Fibroblast of skin of left quadriceps (primary cell): ENCODE data around the gene COQ5.

Experiments
- DNase-seq, 2 experiments: peaks; one replicate each; pipeline ENCODE4 v3.0.0-alpha.2; 2013; ENCODE audit warnings: low read depth in 2 of 2

Gene COQ5

DNA sequence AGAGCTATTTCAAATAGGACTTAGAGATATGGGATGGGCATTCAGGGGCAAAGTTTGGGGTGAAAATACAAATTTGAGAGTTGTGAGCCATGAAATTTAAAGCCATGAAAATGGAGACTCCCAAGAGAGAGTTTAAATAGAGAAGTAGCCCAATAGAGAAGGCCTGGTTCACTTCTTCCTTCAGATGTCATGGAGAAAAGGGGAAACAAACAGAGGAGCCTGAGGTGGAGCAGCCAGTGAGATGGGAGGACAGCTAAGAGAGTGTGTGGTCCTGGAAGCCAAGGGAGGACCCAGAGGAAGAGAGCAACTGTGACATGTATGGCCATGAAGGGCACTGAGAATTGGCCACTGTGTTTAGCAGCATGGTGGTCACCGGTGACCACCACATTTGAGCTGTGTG is 45.3 kb downstream of the COQ5 start:
- DNase-seq: no peak

GRCh38 chr12:120481022-120481767 is 47.8 kb downstream of the COQ5 start:
- no peak for DNase-seq

GRCh38 chr12:120480211-120480610 is 48.7 kb downstream of the COQ5 start:
- no peak for DNase-seq

DNA sequence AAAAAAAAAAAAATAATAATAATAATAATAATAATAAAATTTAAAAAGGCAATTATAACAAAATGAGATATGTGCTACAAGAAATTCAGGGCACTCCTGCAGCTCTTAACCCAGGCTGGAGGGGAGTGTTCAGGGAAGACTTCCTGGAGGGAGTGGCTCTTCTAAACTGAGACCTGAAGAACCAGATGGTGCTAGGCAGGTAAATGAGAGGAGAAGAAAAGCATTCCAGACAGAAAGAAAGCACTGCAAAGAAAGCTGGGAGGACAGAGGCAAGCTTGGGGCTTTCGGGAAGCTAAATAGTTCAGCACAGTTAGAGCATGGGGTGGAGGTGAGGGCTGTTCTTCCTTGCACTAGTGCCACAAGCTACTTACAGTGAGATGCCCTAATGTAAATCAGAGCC is 49.5 kb downstream of the COQ5 start:
- no peak for DNase-seq

DNA sequence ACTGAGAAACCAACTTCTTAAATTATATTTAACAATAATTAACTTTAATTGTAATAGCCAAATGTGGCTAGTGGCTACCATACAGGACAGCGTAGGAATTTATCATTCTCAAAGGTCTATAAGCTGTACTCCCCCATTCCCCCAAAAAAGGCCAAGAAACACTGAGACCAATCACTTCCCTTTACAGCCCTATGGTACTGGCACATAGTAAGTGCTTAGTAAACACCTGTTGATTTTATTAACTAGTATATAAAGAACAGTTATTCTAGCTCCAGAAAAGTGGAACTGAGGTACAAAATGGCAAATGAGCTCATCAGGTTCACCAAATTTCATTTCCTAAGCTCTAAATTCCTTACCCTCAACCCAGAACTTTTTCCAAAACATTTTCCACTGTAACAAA is 53.3 kb downstream of the COQ5 start:
- no peak for DNase-seq

DNA sequence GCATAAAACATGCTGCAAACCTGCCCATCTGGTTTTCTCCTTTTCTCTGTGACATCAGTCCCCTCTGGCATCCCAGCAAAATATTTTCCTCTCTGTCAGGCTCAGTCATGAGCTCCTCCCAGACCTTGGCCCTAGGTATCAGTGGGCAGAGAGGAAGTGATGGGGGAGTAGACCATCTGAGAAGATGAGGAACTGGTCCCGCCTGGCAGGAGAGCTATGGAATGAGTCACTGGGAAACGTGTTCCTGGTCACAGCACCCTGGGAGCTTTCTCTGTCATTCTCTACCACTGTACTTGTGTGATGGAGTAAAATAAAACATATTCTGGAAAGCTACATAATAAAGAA is 54.4 kb downstream of the COQ5 start:
- no peak for DNase-seq

GRCh38 chr12:120473807-120474615 is 54.9 kb downstream of the COQ5 start:
- DNase-seq: no peak

DNA sequence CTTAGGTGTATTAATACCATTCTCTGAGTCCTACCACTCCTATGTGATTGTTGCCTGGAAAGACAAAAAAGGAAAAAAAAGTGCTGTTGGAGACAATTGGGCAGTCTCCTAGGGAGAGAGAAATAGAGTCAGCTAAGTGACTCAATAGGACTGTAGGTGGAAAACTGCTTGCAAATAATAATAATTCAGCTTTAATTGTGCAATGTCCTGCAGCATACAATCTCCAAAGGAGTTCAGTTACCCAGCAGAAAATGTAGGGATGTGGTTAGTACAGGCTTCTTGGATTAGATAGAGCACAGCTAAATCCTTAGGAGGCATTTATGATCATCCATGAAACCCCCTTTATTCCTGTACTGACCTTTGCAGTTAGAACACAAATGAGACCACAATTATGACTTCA is 56.4 kb downstream of the COQ5 start:
- DNase-seq: no peak

DNA sequence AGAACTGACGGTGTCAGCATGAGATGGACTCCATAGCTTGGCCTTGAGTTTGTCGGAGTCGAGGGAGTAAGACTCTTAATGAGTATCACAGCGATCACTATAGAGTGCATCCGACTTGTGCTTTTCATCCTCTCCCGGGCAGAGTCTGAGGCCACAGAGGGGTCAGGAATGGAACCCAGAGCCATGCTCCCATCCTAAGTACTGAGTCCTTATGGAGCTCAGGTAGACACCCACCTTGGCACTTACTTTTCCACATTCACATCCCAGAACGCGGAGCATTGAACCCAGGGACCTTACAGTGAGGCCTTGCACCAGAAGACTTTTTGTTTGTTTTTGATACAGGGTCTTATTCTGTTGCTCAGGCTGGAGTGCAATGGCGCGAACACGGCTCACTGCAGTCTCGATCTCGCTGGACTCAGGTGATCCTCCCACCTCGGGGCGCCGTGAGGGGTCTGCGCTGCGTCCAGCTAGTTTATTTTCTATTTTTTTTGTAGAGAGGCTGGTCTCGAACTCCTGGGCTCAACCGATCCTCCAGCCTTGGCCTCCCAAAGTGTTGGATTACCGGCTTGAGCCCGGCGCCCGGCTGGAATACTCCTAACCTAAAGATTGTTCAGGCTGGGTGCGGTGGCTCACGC is 58.7 kb downstream of the COQ5 start:
- peak in 1 of 2 experiments; percentile 5 for DNase-seq

DNA sequence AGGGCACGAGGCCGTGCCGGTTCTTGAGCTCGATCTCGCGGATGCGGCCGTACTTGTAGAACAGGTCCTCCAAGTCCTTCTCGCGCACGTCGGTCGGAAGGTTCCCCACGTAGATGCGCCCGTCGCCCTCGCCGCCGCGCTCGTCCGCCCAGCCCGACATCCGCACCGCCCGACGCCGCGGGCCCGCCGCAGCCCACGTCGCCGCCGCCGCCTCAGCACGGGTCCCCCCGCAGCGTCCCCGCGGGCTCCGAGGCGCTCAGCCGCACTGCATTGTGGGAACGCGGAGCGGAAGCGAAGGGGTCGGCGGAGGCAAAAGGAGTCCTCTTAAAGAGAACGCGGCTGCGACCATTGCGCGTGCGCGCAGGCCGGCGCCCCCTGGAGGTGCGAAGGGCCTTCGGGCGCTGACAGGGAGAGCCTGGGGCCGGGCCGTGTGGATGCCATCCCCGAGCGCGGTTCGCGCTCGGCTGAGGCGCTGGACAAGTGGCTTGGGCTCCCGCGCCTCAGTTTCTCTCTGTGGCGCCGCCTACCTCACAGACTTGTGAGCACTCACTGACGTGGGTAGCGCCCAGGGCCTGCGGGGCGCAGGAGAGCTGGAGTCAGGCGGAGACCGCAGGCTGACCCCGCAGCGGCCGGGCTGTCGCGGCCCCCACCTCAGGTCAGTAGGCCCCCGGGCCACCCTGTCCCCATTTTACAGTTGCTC is 59.4 kb downstream of the COQ5 start, which contains the start of gene SRSF9:
TSS of gene SRSF9 (minus strand) at position 299 of the 700 bp plus-strand sequence. CDS start at position 160, 139 bp downstream.
- peak; percentile 92 to 93 for DNase-seq

DNA sequence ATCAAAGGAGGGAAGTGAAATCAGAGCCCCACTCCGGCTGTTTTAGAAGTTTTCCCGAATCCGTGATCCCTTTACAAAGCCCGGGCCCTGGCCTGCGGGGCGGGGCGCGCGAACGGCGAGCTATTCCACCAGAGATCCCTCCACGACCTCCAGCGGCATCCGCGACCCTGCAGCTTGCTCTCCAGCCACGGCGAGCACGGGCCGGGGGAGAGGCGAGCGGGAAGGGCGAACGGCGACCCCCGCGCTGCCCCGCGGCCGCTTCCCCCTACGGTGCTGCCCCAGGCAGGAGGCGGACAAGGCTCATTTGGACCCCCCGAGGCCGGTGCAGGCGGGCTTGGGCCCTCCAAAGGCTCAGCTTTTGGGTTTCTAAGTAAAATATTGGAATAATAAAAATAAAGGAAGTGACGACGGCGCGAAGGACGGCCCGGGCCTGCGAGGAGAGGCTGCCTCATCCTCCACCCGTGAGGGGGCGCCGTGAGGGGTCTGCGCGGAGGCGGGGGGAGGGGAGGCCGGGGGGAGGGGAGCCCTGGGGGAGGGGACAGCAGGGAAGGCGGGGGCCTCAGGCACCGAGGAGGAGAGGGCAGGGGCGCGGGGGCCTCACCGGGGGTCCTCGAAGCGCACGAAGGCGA is 60.0 kb downstream of the COQ5 start:
- peak in 1 of 2 experiments; percentile 5 for DNase-seq

GRCh38 chr12:120468325-120468820 is 60.6 kb downstream of the COQ5 start:
- no peak for DNase-seq

DNA sequence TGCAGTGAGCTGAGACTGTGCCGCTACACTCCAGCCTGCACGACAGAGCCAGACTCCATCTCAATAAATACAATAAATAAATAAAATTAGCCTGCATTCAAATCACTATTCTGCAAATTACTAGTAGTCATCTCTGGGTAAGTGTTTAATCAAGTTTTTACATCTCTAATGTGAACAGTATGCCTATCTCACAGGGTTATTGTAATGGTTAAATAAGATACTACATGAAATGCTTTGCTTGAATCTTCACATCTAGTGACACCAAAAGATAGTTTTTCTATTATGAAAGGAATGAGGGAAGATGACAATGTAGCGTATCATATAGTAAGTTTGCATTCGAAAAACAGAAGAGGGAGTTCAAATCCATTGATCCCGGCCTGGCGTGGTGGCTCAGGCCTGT is 61.5 kb downstream of the COQ5 start:
- DNase-seq: no peak

DNA sequence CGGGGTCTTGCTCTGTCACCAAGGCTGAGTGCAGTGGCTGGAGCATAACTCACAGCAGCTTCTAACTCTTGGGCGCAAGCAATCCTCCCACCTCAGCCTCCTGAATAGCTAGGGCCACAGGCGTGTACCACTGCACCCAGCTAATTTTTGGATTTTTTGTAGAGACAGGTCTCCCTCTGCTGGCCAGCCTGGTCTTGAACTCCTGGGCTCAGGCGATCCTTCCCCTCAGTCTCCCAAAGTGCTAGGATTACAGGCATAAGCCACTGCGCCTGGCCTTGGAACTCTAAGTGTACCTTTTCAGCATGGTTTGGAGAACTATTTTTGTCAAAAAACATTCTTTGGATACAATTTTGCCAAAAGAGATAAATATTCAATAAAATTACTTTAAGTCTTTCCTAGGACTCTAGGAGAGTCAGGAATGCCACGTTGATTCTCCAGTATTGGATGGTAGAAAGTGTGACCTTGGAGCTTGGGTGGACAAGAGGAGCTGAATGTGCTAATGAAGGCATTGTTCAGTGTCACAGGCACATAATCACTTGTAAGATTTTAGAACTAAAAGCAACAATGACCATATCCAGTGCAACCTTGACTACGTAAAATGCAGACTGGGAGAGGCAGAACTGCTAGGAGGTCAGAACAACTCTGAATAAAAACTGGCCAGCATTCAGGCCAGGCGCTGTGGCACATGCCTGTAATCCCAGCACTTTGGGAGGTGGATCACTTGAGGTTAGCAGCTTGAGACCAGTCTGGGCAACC is 62.2 kb downstream of the COQ5 start:
- peak in 1 of 2 experiments; percentile 17 for DNase-seq

DNA sequence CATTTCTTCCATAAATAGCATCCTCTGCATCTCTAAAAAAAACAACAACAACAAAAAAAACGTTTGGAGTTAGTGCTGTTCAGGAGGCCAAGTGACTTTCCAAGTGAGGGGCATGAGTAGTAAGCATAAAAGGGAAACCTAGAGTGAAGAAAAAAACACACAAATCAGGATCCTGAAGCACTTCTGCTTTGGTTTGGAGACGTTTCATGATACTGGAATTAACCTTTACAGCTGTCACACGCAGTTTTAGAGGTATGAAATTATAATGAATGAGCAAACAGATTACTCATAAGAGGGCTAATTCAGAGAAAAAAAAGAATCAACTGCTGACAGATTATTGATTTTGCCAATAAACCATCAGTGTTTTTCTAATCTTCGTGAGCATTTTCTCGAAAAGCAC is 63.2 kb downstream of the COQ5 start:
- DNase-seq: no peak

DNA sequence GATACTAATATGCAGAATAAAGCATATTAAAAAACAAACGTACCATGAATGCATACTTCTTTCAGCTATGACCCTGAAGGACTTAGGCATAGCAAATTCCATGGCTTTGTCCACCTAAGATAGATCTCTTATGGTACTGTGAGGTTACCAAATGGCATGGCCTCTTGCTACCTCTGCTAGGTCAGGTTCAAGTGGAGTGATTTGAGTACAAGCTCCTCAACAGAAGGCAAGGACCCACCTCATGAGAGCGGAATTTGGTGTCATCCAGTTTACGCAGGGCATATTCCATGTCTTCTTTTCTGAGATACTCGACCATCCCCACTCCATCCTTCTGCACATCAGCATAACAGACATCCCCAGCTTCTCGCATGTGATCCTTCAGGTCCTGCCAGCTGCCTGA is 65.2 kb downstream of the COQ5 start:
- no peak for DNase-seq

- no peak for DNase-seq
These were observed 66.8 kb downstream of the COQ5 start for GRCh38 chr12:120462099-120462640.

DNA sequence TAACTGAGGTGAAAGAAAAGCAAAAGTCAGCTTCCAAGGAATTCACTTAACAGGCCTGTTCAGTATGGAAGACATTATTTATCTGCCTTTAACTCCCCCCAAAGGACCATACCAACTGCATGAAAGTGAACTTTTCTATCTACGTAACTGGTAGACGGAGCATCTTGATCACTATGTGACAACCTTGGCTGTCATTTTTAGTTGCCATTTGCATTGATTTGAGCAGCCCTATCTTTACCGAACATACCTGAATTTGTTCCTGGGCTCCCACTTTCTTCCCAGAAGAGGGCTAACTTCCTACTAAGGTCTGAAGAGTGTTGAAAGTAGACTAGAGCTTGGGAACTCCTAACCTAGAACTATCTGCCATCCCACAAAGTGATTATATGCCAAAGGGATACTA is 68.8 kb downstream of the COQ5 start:
- no peak for DNase-seq

GRCh38 chr12:120457133-120457532 is 71.8 kb downstream of the COQ5 start:
- DNase-seq: no peak

- no peak for DNase-seq
These were observed 73.7 kb downstream of the COQ5 start for GRCh38 chr12:120455302-120455701.
